GM12878 (cell line): Measurements from ENCODE around the gene CEP78.

ENCODE experiments used
- CREB1 ChIP-seq: IDR thresholded peaks from 2 replicates; pipeline ENCODE4 v1.6.1; 2012; ENCODE audit warnings: low read depth, mild to moderate bottlenecking, inconsistent platforms
- MYC ChIP-seq: IDR thresholded peaks from 2 replicates; pipeline ENCODE4 v1.6.1; 2011; ENCODE audit warnings: mild to moderate bottlenecking, low read length, moderate library complexity, inconsistent platforms; ENCODE audit not compliant: insufficient read depth, insufficient replicate concordance, insufficient read length, severe bottlenecking
- SUZ12 ChIP-seq: fragments of 200-600 bp; sonication (generic); IDR thresholded peaks from one replicate; pipeline ENCODE4 v1.6.1; 2018; ENCODE audit warnings: antibody characterized with exemption, mild to moderate bottlenecking; ENCODE audit not compliant: unreplicated experiment
- ZNF622 ChIP-seq: fragments of 450-650 bp; IDR thresholded peaks from 2 replicates; pipeline ENCODE4 v1.6.1; 2017; ENCODE audit warnings: mild to moderate bottlenecking, inconsistent platforms
- TF ChIP-seq, protein P1 (sequence below): IDR thresholded peaks from 2 replicates; pipeline ENCODE4 v1.6.1; 2011; ENCODE audit warnings: low read depth, mild to moderate bottlenecking, low read length, moderate library complexity, borderline replicate concordance; ENCODE audit errors: extremely low read depth
- TF ChIP-seq, protein P2 (sequence below): IDR thresholded peaks from 2 replicates; pipeline ENCODE4 v1.6.1; 2011; ENCODE audit warnings: mild to moderate bottlenecking, low read depth, low read length, moderate library complexity; ENCODE audit not compliant: insufficient replicate concordance

DNA sequence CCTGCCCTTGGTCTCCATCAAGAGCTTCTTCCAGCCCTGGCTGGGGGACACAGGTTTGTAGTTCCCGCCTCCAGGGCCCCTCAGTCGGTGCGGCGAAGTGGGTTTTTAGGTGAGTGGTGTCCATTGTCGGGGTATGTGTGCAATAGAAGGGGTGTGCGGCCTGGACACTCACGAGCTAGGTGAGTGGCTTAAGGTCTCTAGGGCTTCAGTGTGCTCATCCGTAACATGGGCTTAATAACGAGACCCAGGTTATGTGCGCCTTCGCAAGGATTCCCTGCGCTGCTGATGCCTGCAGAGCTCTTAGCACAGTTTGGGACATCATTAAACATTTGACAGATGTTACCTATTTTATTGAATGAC, 656 bp downstream of the CEP78 start:
- TF ChIP-seq, protein P1, sequence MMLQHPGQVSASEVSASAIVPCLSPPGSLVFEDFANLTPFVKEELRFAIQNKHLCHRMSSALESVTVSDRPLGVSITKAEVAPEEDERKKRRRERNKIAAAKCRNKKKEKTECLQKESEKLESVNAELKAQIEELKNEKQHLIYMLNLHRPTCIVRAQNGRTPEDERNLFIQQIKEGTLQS = no peak
- TF ChIP-seq MYC = no peak
- TF ChIP-seq ZNF622 = no peak
- TF ChIP-seq SUZ12 = no peak
- no peak for TF ChIP-seq CREB1
- TF ChIP-seq, protein P2, sequence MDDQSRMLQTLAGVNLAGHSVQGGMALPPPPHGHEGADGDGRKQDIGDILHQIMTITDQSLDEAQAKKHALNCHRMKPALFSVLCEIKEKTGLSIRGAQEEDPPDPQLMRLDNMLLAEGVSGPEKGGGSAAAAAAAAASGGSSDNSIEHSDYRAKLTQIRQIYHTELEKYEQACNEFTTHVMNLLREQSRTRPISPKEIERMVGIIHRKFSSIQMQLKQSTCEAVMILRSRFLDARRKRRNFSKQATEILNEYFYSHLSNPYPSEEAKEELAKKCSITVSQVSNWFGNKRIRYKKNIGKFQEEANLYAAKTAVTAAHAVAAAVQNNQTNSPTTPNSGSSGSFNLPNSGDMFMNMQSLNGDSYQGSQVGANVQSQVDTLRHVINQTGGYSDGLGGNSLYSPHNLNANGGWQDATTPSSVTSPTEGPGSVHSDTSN = no peak
